Measurements from ENCODE around the gene UGT1A3. TPM values are rescaled to one million over a fixed set of nuclear protein-coding genes. Genes with fewer than 3 reads are reported as not detected.
"Not testable (repeated sequence)": the region's sequence is repeated elsewhere in the genome, so short reads cannot be mapped to it uniquely, and the experiment has no call there.

UGT1A3 gene
- total and polyA plus RNA-seq, 2 experiments from 2014 or later: not detected

- not testable (repeated sequence) for H3K36me3 ChIP-seq (replicated peaks; ENCODE audit: insufficient read depth, low read depth); H3K27ac ChIP-seq; H3K9me2 ChIP-seq (replicated peaks; ENCODE audit: insufficient read depth); H3K4me1 ChIP-seq (ENCODE audit: insufficient read depth); H3K4me2 ChIP-seq; H2AFZ ChIP-seq; H3K79me2 ChIP-seq; H3K27me3 ChIP-seq; H4K20me1 ChIP-seq (ENCODE audit: insufficient read depth, poor library complexity, severe bottlenecking); DNase-seq (ENCODE audit: low spot score); H3K4me3 ChIP-seq; H3K9me3 ChIP-seq (ENCODE audit: low read depth)
- 55% methylated on average over 2 of the region's 2 CpGs for WGBS (ENCODE audit: low lambda C conversion rate, missing lambda C conversion rate)
Observed at GRCh38 chr2:233751212-233752009, 22.6 kb downstream of the UGT1A3 start.

- H3K36me3 ChIP-seq (replicated peaks; ENCODE audit: insufficient read depth, low read depth): no peaks in the 10 kb centered on the region
- H3K4me1 ChIP-seq (ENCODE audit: insufficient read depth): peaks cover 11% of the 10 kb centered on the region
- no peak overlapping the region for H3K4me3 ChIP-seq
- no peaks in the 10 kb centered on the region for H3K9me2 ChIP-seq (replicated peaks; ENCODE audit: insufficient read depth)
- no peaks in the 10 kb centered on the region for H3K79me2 ChIP-seq
- no peak overlapping the region for H2AFZ ChIP-seq
- H3K4me2 ChIP-seq: no peak overlapping the region
- no peak for DNase-seq (ENCODE audit: low spot score)
- TF ChIP-seq EZH2 (IDR thresholded peaks at IDR 0.05; ENCODE audit: borderline replicate concordance): no peak
- TF ChIP-seq EZH2phosphoT487 (IDR thresholded peaks at IDR 0.05; ENCODE audit: low read depth, severe bottlenecking, unreplicated experiment): no peak
- no peak for TF ChIP-seq CTCF (IDR thresholded peaks at IDR 0.05; ENCODE audit: poor library complexity)
- 96% methylated on average over 38 of the region's 44 CpGs for WGBS (ENCODE audit: low lambda C conversion rate, missing lambda C conversion rate)
- no peak overlapping the region for H3K27ac ChIP-seq
- H3K9me3 ChIP-seq (ENCODE audit: low read depth): no peaks in the 10 kb centered on the region
- H4K20me1 ChIP-seq (ENCODE audit: insufficient read depth, poor library complexity, severe bottlenecking): no peaks in the 10 kb centered on the region
- H3K27me3 ChIP-seq: no peaks in the 10 kb centered on the region
Observed at GRCh38 chr2:233754872-233755611, 26.2 kb downstream of the UGT1A3 start.

- no peak overlapping the region for H3K4me2 ChIP-seq
- 67% methylated on average over 7 of the region's 7 CpGs for WGBS (ENCODE audit: low lambda C conversion rate, missing lambda C conversion rate)
Observed at GRCh38 chr2:233756429-233757081, 27.7 kb downstream of the UGT1A3 start.

More at GRCh38 chr2:233756429-233757081, 27.7 kb downstream of the UGT1A3 start:
- H3K4me3 ChIP-seq: no peak overlapping the region
- no peak overlapping the region for H2AFZ ChIP-seq
- H3K36me3 ChIP-seq (replicated peaks; ENCODE audit: insufficient read depth, low read depth): no peaks in the 10 kb centered on the region
- H3K4me1 ChIP-seq (ENCODE audit: insufficient read depth): peaks cover 11% of the 10 kb centered on the region
- no peaks in the 10 kb centered on the region for H3K27me3 ChIP-seq
- no peaks in the 10 kb centered on the region for H3K9me3 ChIP-seq (ENCODE audit: low read depth)
- no peak for TF ChIP-seq EZH2phosphoT487 (IDR thresholded peaks at IDR 0.05; ENCODE audit: low read depth, severe bottlenecking, unreplicated experiment)
- no peak for TF ChIP-seq EZH2 (IDR thresholded peaks at IDR 0.05; ENCODE audit: borderline replicate concordance)
- TF ChIP-seq CTCF (IDR thresholded peaks at IDR 0.05; ENCODE audit: poor library complexity): no peak
- DNase-seq (ENCODE audit: low spot score): peak; percentile 58
- H3K9me2 ChIP-seq (replicated peaks; ENCODE audit: insufficient read depth): no peaks in the 10 kb centered on the region
- H3K79me2 ChIP-seq: no peaks in the 10 kb centered on the region
- H3K27ac ChIP-seq: peak overlapping the region; percentile 50
- H4K20me1 ChIP-seq (ENCODE audit: insufficient read depth, poor library complexity, severe bottlenecking): no peaks in the 10 kb centered on the region
